ENCODE measurements around the gene WNT11. TPM values are rescaled to one million over a fixed set of nuclear protein-coding genes. Genes with fewer than 3 reads are reported as not detected.

WNT11 gene
- total RNA-seq, 1 experiment from 2014 or later, result 0.40 TPM

DNA sequence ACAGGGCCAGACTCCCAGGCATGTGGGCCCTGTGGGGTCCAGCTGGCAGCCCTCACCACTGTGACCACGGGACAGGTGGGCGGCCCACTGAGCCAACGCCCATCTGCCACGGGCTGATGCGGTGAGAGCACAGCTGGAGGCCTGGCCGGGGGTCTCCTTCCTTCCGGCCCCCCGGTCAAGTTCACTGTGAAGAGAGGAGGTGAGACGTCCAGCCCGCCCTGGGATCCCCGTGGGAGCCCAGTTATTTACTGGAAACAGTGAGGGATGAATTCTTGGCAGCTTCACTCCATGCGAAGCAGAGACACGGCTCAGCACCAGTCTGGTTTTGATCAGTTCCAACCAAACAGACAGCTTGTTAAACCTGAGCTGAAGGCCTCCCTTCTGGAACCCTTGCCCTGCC is 38.7 kb downstream of the WNT11 start:
- Histone ChIP-seq H3K4me1 (ENCODE audit: insufficient read depth, low read length) (no peaks in the 10 kb centered on the region), H3K9ac (ENCODE audit: low read length) (no peak overlapping the region), H3K27ac (ENCODE audit: low read length) (no peak overlapping the region), H3K9me2 (replicated peaks; ENCODE audit: low read length) (no peaks in the 10 kb centered on the region), H3K27me3 (ENCODE audit: low read length) (no peaks in the 10 kb centered on the region), H3F3A (ENCODE audit: low read length, unreplicated experiment) (no peaks in the 10 kb centered on the region), H3K79me2 (ENCODE audit: low read length) (no peaks in the 10 kb centered on the region), H3K4me2 (ENCODE audit: low read length) (no peak overlapping the region), H3K9me3 (ENCODE audit: low read length) (no peaks in the 10 kb centered on the region), H4K20me1 (ENCODE audit: low read length) (no peaks in the 10 kb centered on the region), H3K4me3 (ENCODE audit: low read length) (no peak overlapping the region), H2AFZ (ENCODE audit: low read length) (no peak overlapping the region), H3K36me3 (ENCODE audit: low read depth, low read length) (no peaks in the 10 kb centered on the region)
- TF ChIP-seq, protein P1, sequence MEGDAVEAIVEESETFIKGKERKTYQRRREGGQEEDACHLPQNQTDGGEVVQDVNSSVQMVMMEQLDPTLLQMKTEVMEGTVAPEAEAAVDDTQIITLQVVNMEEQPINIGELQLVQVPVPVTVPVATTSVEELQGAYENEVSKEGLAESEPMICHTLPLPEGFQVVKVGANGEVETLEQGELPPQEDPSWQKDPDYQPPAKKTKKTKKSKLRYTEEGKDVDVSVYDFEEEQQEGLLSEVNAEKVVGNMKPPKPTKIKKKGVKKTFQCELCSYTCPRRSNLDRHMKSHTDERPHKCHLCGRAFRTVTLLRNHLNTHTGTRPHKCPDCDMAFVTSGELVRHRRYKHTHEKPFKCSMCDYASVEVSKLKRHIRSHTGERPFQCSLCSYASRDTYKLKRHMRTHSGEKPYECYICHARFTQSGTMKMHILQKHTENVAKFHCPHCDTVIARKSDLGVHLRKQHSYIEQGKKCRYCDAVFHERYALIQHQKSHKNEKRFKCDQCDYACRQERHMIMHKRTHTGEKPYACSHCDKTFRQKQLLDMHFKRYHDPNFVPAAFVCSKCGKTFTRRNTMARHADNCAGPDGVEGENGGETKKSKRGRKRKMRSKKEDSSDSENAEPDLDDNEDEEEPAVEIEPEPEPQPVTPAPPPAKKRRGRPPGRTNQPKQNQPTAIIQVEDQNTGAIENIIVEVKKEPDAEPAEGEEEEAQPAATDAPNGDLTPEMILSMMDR (conservative IDR thresholded peaks at IDR 0.05; ENCODE audit: low read depth, low read length), result no peak
- TF ChIP-seq EZH2phosphoT487 (IDR thresholded peaks at IDR 0.05; ENCODE audit: borderline replicate concordance, low read length), result no peak
- ChIA-PET POLR2A (ENCODE audit: unreplicated experiment) (no interaction called here), CTCF (no interaction called here)
- DNase-seq (no peak), ATAC-seq (no peak)
- intact Hi-C loops (cut with micrococcal nuclease), result no loop called here
- no TSS peak for BruUV-seq (replicated peaks)

DNA sequence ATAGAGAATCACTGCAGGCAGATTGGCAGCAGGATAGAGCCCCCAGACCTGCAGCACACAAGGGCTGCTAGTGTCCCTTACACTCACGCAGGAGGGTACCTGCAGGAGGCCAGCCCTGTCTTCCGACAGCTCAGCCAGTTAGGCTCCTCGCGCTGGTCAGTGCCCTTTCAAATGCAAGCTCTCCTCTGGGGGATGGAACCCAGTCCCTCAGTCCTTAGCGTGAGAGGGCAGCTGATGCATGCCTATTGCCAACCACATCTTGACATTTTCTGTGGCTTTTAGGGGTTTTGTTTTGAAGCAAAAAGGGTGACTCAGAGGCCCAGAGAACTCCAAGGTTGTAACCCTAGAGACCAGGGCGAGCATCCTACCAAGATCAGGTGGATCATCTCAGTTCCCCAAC is 40.0 kb downstream of the WNT11 start:
- ATAC-seq (no peak), DNase-seq (no peak)
- CTCF ChIA-PET, result no interaction called here
- intact Hi-C loops (cut with micrococcal nuclease), result no loop called here
- H3K9me2 ChIP-seq (replicated peaks; ENCODE audit: low read length), result no peaks in the 10 kb centered on the region
- no peak overlapping the region for H3K9ac ChIP-seq (ENCODE audit: low read length)
- POLR2A ChIA-PET (ENCODE audit: unreplicated experiment), result no interaction called here
- H3K4me3 ChIP-seq (ENCODE audit: low read length), result no peak overlapping the region
- no peaks in the 10 kb centered on the region for H3K4me1 ChIP-seq (ENCODE audit: insufficient read depth, low read length)
- no peaks in the 10 kb centered on the region for H3K79me2 ChIP-seq (ENCODE audit: low read length)
- no peaks in the 10 kb centered on the region for H3K27me3 ChIP-seq (ENCODE audit: low read length)
- H3K36me3 ChIP-seq (ENCODE audit: low read depth, low read length), result no peaks in the 10 kb centered on the region
- no peaks in the 10 kb centered on the region for H3F3A ChIP-seq (ENCODE audit: low read length, unreplicated experiment)
- TF ChIP-seq EZH2phosphoT487 (IDR thresholded peaks at IDR 0.05; ENCODE audit: borderline replicate concordance, low read length) (no peak), EZH2 (IDR thresholded peaks at IDR 0.05; ENCODE audit: low read length, unreplicated experiment) (no peak)
- TF ChIP-seq, protein P1 (conservative IDR thresholded peaks at IDR 0.05; ENCODE audit: low read depth, low read length), result no peak
- no peak overlapping the region for H2AFZ ChIP-seq (ENCODE audit: low read length)
- H4K20me1 ChIP-seq (ENCODE audit: low read length), result no peaks in the 10 kb centered on the region
- BruUV-seq (replicated peaks), result no TSS peak
- H3K9me3 ChIP-seq (ENCODE audit: low read length), result no peaks in the 10 kb centered on the region
- H3K27ac ChIP-seq (ENCODE audit: low read length), result no peak overlapping the region
- H3K4me2 ChIP-seq (ENCODE audit: low read length), result no peak overlapping the region

DNA sequence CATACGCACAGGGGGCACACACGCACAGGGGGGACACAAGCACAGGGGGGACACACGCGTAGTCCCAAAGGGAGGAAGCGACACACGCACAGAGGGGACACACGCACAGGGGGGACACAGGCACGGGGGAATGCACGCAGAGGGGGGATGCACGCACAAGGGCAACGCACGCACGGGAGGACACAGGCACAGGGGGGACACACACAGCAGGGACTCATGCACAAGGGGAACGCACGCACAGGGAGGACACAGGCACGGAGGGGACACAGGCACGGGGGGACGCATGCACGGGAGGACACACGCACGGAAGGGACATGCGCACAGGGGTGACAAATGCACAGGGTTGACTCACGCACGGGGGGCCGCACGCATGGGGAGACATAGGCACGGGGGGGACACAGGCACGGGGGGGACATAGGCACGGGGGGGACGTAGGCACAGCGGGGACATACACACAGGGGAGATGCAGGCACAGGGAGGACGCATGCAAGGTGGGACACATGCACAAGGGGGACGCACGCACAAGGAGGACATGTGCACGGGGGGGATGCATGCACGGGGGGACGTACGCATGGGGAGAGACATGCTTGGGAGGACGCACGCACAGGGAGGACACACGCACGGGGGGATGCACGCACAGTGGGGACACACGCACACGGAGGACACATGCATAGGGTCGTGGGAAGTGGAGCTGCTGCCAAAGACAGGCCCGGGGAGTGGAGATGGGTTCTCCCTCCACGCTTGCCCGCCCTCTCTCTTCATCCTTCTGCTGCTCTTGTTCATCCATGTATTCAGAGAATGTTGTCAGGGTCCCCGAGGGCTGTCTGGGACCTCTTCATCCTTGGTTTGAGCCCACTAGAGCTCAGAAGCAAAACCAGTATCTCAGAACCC is 41.2 kb downstream of the WNT11 start:
- ATAC-seq (no peak), DNase-seq (no peak)
- Histone ChIP-seq H3K36me3 (ENCODE audit: low read depth, low read length) (no peaks in the 10 kb centered on the region), H3K4me2 (ENCODE audit: low read length) (no peak overlapping the region), H3K4me3 (ENCODE audit: low read length) (no peak overlapping the region), H2AFZ (ENCODE audit: low read length) (no peak overlapping the region), H3K27me3 (ENCODE audit: low read length) (no peaks in the 10 kb centered on the region), H3K9ac (ENCODE audit: low read length) (no peak overlapping the region), H4K20me1 (ENCODE audit: low read length) (no peaks in the 10 kb centered on the region), H3K79me2 (ENCODE audit: low read length) (no peaks in the 10 kb centered on the region), H3K9me2 (replicated peaks; ENCODE audit: low read length) (no peaks in the 10 kb centered on the region), H3K4me1 (ENCODE audit: insufficient read depth, low read length) (no peaks in the 10 kb centered on the region), H3K27ac (ENCODE audit: low read length) (no peak overlapping the region), H3F3A (ENCODE audit: low read length, unreplicated experiment) (no peaks in the 10 kb centered on the region), H3K9me3 (ENCODE audit: low read length) (no peaks in the 10 kb centered on the region)
- TF ChIP-seq EZH2phosphoT487 (IDR thresholded peaks at IDR 0.05; ENCODE audit: borderline replicate concordance, low read length) (no peak), EZH2 (IDR thresholded peaks at IDR 0.05; ENCODE audit: low read length, unreplicated experiment) (no peak)
- TF ChIP-seq, protein P1 (conservative IDR thresholded peaks at IDR 0.05; ENCODE audit: low read depth, low read length), result no peak
- no TSS peak for BruUV-seq (replicated peaks)
- ChIA-PET POLR2A (ENCODE audit: unreplicated experiment) (no interaction called here), CTCF (no interaction called here)
- intact Hi-C loops (cut with micrococcal nuclease), result no loop called here
